H9 (cell line): ENCODE measurements around the gene SERPINB11. TPM values are rescaled to one million over a fixed set of nuclear protein-coding genes. Genes with fewer than 3 reads are reported as not detected.

Experiments used
- DNase-seq: peaks from one replicate; pipeline ENCODE4 v3.0.0-alpha.2; 2017
- H2AFZ ChIP-seq: one replicate; pipeline ENCODE4 v1.6.1; 2013; ENCODE audit warnings: mild to moderate bottlenecking, low read length, control low read depth, moderate library complexity
- H2AK5ac ChIP-seq: 2 replicates; pipeline ENCODE4 v1.6.1; 2013; ENCODE audit warnings: low read length, control low read depth, mixed read lengths; ENCODE audit not compliant: insufficient read length
- H2BK120ac ChIP-seq: one replicate; pipeline ENCODE4 v1.6.1; 2013; ENCODE audit warnings: low read depth, mild to moderate bottlenecking, low read length, control low read depth, inconsistent platforms; ENCODE audit not compliant: poor library complexity, severe bottlenecking
- H2BK12ac ChIP-seq: 2 replicates; pipeline ENCODE4 v1.6.1; 2013; ENCODE audit warnings: low read length, control low read depth, mixed read lengths, low read depth; ENCODE audit not compliant: insufficient read length
- H2BK15ac ChIP-seq: 2 replicates; pipeline ENCODE4 v1.6.1; 2013; ENCODE audit warnings: low read depth, low read length, control low read depth
- H2BK20ac ChIP-seq: one replicate; pipeline ENCODE4 v1.6.1; 2013; ENCODE audit warnings: low read depth, mild to moderate bottlenecking, low read length, control low read depth, inconsistent platforms; ENCODE audit not compliant: poor library complexity, severe bottlenecking
- H2BK5ac ChIP-seq: 2 replicates; pipeline ENCODE4 v1.6.1; 2013; ENCODE audit warnings: low read length, control low read depth, mixed read lengths; ENCODE audit not compliant: insufficient read length
- H3K14ac ChIP-seq: 2 replicates; pipeline ENCODE4 v1.6.1; 2013; ENCODE audit warnings: low read length, control low read depth; ENCODE audit not compliant: insufficient read depth
- H3K18ac ChIP-seq: 2 replicates; pipeline ENCODE4 v1.6.1; 2013; ENCODE audit warnings: low read depth, mild to moderate bottlenecking, mixed read lengths, low read length, control low read depth; ENCODE audit not compliant: insufficient read length
- H3K23ac ChIP-seq: 2 replicates; pipeline ENCODE4 v1.6.1; 2013; ENCODE audit warnings: low read length, control low read depth, mixed read lengths, low read depth; ENCODE audit not compliant: insufficient read length
- H3K23me2 ChIP-seq: 2 replicates; pipeline ENCODE4 v1.6.1; 2013; ENCODE audit warnings: low read depth, mild to moderate bottlenecking, mixed read lengths, low read length, control low read depth; ENCODE audit not compliant: insufficient read length, poor library complexity, severe bottlenecking
- H3K27ac ChIP-seq: 2 replicates; pipeline ENCODE4 v1.5.1; 2013; ENCODE audit warnings: low read length, control low read depth, mixed read lengths, low read depth; ENCODE audit not compliant: insufficient read length
- H3K27me3 ChIP-seq: 2 replicates; pipeline ENCODE4 v1.6.1; 2013; ENCODE audit warnings: low read length, control low read depth, inconsistent platforms; ENCODE audit not compliant: insufficient read depth
- H3K4ac ChIP-seq: 2 replicates; pipeline ENCODE4 v1.6.1; 2013; ENCODE audit warnings: low read depth, mild to moderate bottlenecking, control low read depth, inconsistent platforms, low read length, moderate library complexity
- H3K4me1 ChIP-seq: 2 replicates; pipeline ENCODE4 v1.6.1; 2013; ENCODE audit warnings: low read length, control low read depth, inconsistent platforms; ENCODE audit not compliant: insufficient read depth
- H3K4me2 ChIP-seq: 2 replicates; pipeline ENCODE4 v1.6.1; 2013; ENCODE audit warnings: low read length, control low read depth, mixed read lengths; ENCODE audit not compliant: insufficient read length, insufficient read depth
- H3K56ac ChIP-seq: 2 replicates; pipeline ENCODE4 v1.6.1; 2013; ENCODE audit warnings: low read depth, mild to moderate bottlenecking, mixed read lengths, low read length, control low read depth; ENCODE audit not compliant: insufficient read length
- H3K79me1 ChIP-seq: 2 replicates; pipeline ENCODE4 v1.6.1; 2013; ENCODE audit warnings: low read depth, mild to moderate bottlenecking, moderate library complexity, low read length, control low read depth, inconsistent platforms; ENCODE audit not compliant: insufficient read depth, poor library complexity, severe bottlenecking
- H3K79me2 ChIP-seq: 2 replicates; pipeline ENCODE4 v1.6.1; 2013; ENCODE audit warnings: low read length, control low read depth, inconsistent platforms; ENCODE audit not compliant: insufficient read depth
- H3K9ac ChIP-seq: 2 replicates; pipeline ENCODE4 v1.6.1; 2013; ENCODE audit warnings: low read length, control low read depth, mixed read lengths; ENCODE audit not compliant: insufficient read length; ENCODE audit errors: extremely low read depth
- H3K9me3 ChIP-seq: one replicate; pipeline ENCODE4 v1.6.1; 2013; ENCODE audit warnings: low read depth, low read length, inconsistent platforms; ENCODE audit not compliant: control insufficient read depth
- H3T11ph ChIP-seq: one replicate; pipeline ENCODE4 v1.6.1; 2013; ENCODE audit warnings: mild to moderate bottlenecking, low read length, control low read depth, inconsistent platforms
- H4K20me1 ChIP-seq: one replicate; pipeline ENCODE4 v1.6.1; 2013; ENCODE audit not compliant: control insufficient read depth, insufficient read length, insufficient read depth
- H4K5ac ChIP-seq: 2 replicates; pipeline ENCODE4 v1.6.1; 2013; ENCODE audit warnings: low read depth, mild to moderate bottlenecking, mixed read lengths, low read length, control low read depth; ENCODE audit not compliant: insufficient read length
- H4K8ac ChIP-seq: replicated peaks from 2 replicates; pipeline ENCODE4 v1.6.1; 2013; ENCODE audit warnings: low read length, control low read depth, mixed read lengths, low read depth; ENCODE audit not compliant: insufficient read length
- H4K91ac ChIP-seq: 2 replicates; pipeline ENCODE4 v1.6.1; 2013; ENCODE audit warnings: low read depth, mild to moderate bottlenecking, moderate library complexity, mixed read lengths, low read length, control low read depth; ENCODE audit not compliant: insufficient read length
- H3K27ac Mint-ChIP-seq, 3 experiments: 2 replicates in 2 of 3; 3 replicates in 1 of 3; pipeline ENCODE4 v1.8.0; 2020 to 2021; ENCODE audit warnings: mixed read lengths in 3 of 3, mild to moderate bottlenecking in 1 of 3, moderate library complexity in 1 of 3
- H3K27me3 Mint-ChIP-seq: 2 replicates; pipeline ENCODE4 v1.8.0; 2021; ENCODE audit warnings: low read depth, mild to moderate bottlenecking, moderate library complexity, mixed read lengths
- H3K36me3 Mint-ChIP-seq, 3 experiments: 2 replicates in 2 of 3; 3 replicates in 1 of 3; pipeline ENCODE4 v1.8.0; 2020 to 2021; ENCODE audit warnings: low read depth in 3 of 3, mixed read lengths in 3 of 3; ENCODE audit not compliant: insufficient read depth in 1 of 3
- H3K4me1 Mint-ChIP-seq, 2 experiments: 2 replicates each; pipeline ENCODE4 v1.8.0; 2020; ENCODE audit warnings: mixed read lengths in 2 of 2
- H3K4me3 Mint-ChIP-seq, 2 experiments: 2 replicates in 1 of 2; 3 replicates in 1 of 2; pipeline ENCODE4 v1.8.0; 2020 to 2021; ENCODE audit warnings: mild to moderate bottlenecking in 2 of 2, mixed read lengths in 2 of 2, moderate library complexity in 1 of 2
- H3K9me3 Mint-ChIP-seq, 2 experiments: 2 replicates in 1 of 2; 3 replicates in 1 of 2; pipeline ENCODE4 v1.8.0; 2020; ENCODE audit warnings: mild to moderate bottlenecking in 2 of 2, mixed read lengths in 2 of 2, moderate library complexity in 1 of 2
- WGBS: extraction: QIAGEN DNeasy Blood & Tissue Kit; methylation state at CpG from one replicate; pipeline ENCODE4 v1.1.7; 2013; ENCODE audit warnings: missing lambda C conversion rate, low lambda C conversion rate, mixed read lengths; ENCODE audit not compliant: insufficient read length; ENCODE audit errors: extremely low coverage; 5-methylcytosine and 5-hydroxymethylcytosine counted together
- total RNA-seq: library from RNA; stranded (reverse); gene quantifications from 2 replicates; pipeline ENCODE4 v1.2.1, GENCODE V29; 2021
- TF ChIP-seq, protein P1 (sequence below): fragments of 200-600 bp; sonication (generic); conservative IDR thresholded peaks from 3 replicates; pipeline ENCODE4 v1.8.0; 2021; ENCODE audit warnings: antibody characterized with exemption, mild to moderate bottlenecking

SERPINB11 gene
- total RNA-seq, 1 experiment from 2014 or later = not detected

DNA sequence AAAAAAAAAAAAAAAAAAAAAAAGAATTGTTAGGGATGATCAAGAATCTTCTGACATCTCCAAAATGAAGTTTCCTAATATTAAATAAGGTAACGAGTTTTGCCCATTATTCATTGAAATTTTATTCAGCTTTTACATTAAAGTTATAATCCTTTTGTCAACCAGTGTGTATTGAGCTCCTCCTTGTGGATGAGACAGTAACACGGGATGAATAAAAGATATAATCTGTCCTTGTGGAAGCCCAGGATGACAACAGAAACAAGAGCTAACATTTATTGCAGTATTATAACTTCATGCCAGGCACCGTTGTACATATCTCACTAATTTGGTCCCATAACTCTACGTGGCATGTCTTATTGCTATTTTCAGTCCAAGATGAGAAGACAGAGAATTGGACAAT lies 39.0 kb downstream of the SERPINB11 start:
- no peak overlapping the region for H2AFZ ChIP-seq
- H3K9ac ChIP-seq = no peak overlapping the region
- no peak overlapping the region for H2BK120ac ChIP-seq
- H3K4ac ChIP-seq = no peak overlapping the region
- H3K9me3 ChIP-seq = no peaks in the 10 kb centered on the region
- H2BK5ac ChIP-seq = no peak overlapping the region
- H3T11ph ChIP-seq = no peak overlapping the region
- no peaks in the 10 kb centered on the region for H3K27me3 ChIP-seq
- no peaks in the 10 kb centered on the region for H3K23me2 ChIP-seq
- H3K4me3 Mint-ChIP-seq = no peak overlapping the region
- H3K79me1 ChIP-seq = no peaks in the 10 kb centered on the region
- no peak overlapping the region for H3K4me2 ChIP-seq
- H3K9me3 Mint-ChIP-seq = no peaks in the 10 kb centered on the region; a peak in 1 of 5 replicates
- no peak overlapping the region for H2BK12ac ChIP-seq
- no peak overlapping the region for H3K14ac ChIP-seq
- no peak overlapping the region for H3K27ac ChIP-seq
- WGBS = no CpG with 5 or more reads among the region's 4 CpGs
- H2AK5ac ChIP-seq = no peak overlapping the region
- H3K79me2 ChIP-seq = no peaks in the 10 kb centered on the region
- H3K36me3 Mint-ChIP-seq = no peaks in the 10 kb centered on the region
- no peaks in the 10 kb centered on the region; a peak in 1 of 4 replicates for H3K4me1 Mint-ChIP-seq
- H2BK20ac ChIP-seq = no peak overlapping the region
- no peaks in the 10 kb centered on the region for H4K20me1 ChIP-seq
- H3K56ac ChIP-seq = no peak overlapping the region
- no peak overlapping the region for H4K5ac ChIP-seq
- TF ChIP-seq, protein P1, sequence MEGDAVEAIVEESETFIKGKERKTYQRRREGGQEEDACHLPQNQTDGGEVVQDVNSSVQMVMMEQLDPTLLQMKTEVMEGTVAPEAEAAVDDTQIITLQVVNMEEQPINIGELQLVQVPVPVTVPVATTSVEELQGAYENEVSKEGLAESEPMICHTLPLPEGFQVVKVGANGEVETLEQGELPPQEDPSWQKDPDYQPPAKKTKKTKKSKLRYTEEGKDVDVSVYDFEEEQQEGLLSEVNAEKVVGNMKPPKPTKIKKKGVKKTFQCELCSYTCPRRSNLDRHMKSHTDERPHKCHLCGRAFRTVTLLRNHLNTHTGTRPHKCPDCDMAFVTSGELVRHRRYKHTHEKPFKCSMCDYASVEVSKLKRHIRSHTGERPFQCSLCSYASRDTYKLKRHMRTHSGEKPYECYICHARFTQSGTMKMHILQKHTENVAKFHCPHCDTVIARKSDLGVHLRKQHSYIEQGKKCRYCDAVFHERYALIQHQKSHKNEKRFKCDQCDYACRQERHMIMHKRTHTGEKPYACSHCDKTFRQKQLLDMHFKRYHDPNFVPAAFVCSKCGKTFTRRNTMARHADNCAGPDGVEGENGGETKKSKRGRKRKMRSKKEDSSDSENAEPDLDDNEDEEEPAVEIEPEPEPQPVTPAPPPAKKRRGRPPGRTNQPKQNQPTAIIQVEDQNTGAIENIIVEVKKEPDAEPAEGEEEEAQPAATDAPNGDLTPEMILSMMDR = peak; percentile 54
- H3K4me1 ChIP-seq = no peaks in the 10 kb centered on the region; the same call in 1 of the 2 replicates
- H3K27me3 Mint-ChIP-seq = no peaks in the 10 kb centered on the region; the same call in 1 of the 2 replicates
- no peak overlapping the region for H3K18ac ChIP-seq
- no peak overlapping the region for H4K8ac ChIP-seq
- H4K91ac ChIP-seq = no peak overlapping the region
- H3K27ac Mint-ChIP-seq = no peak overlapping the region
- no peak overlapping the region for H3K23ac ChIP-seq
- DNase-seq = no peak
- H2BK15ac ChIP-seq = no peak overlapping the region
